K562 treated with DMSO at 1 percent for 12 hours (cell line): ENCODE results near the gene OOEP. TPM values are rescaled to one million over a fixed set of nuclear protein-coding genes. Genes with fewer than 3 reads are reported as not detected.

Source experiments
- total RNA-seq: library from RNA; unstranded; fragments of 300-600 nt; gene quantifications from 2 replicates; pipeline ENCODE4 v1.2.3, GENCODE V29; 2022; ENCODE audit not compliant: insufficient read depth

Gene OOEP
- total RNA-seq: not detected in 2 replicates

DNA sequence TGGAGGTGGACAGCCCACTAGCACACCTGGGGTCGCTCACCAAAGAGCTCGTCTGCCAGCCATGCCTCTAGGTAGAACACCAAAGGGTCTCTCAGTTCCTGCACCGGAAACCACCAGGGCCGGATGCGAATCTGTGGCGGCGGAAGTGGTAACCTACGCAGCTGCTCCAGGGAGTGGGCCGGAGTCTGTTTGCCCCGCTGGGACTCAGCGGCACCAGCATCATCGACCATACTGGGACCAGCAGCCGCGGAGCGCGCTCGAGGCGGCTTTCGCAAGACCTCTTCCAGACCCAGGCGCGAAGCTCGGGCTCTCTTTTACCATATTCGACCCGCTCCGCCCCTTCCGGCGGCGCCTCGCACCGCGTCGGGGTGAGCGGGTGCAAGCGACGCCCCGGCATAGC lies at the start of gene OOEP:
OOEP (minus strand) TSS at position 335 of the 400 bp plus-strand sequence; CDS start at position 230, 105 bp downstream.

GRCh38 chr6:73394577-73395354 lies 25.1 kb upstream of the OOEP start, which contains the start of gene DDX43:
Gene DDX43 (plus strand): TSS chr6:73394828. CDS start chr6:73394906, 78 bp downstream.

GRCh38 chr6:73362358-73362757 lies 7.3 kb downstream of the OOEP start, which contains the start of gene KHDC3L:
Gene KHDC3L (plus strand): TSS chr6:73362658. CDS start chr6:73362730, 72 bp downstream.

DNA sequence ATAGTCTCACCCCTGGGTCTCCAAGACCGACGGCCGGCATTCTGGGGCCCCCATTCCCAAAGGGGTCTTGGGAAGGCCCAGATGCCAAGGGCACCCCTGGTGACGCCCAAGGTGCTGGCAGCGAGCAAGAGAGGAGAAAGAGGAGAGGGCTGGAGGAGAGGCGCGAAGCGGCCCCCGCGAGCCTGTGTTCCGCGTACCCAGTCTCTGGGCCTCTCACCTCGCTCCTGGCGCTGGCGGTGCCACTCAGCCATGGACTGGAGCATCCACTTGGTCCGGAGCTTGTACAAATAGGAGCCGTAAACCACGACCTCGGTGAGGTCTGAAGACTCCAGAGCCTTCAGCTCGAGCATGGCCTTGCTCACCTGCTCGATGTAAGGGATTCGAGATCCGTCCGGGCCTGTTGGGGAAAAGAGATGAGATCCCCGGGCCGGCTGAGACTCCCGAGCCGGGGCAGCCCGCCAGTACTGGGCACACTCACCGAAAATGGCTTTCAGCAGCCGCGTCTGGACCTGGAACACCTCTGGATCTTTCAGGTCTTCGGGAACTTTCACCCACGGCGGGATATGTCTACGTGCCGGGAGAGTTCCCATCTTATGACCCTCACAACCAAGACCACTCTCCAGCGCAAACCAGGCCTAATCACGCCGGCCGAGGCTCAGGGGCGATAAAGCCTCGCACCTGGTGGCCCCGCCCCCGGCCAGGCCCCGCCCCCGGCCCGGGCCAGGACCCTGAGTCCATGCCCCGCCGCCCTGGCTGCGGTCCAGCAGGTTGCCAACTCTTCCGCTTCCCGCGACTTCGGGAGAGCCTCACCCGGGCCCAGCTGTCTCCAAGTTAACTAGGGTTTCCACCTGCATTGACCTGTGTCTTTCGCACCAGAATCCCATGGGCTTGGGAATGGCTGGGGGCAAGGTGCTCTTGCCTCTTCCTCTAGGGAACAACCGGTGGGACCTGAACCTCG lies 15.8 kb downstream of the OOEP start, which contains the start of gene DPPA5:
DPPA5 (minus strand) TSS at position 641 of the 958 bp plus-strand sequence; CDS start at position 590, 51 bp downstream.

Other genes with a start within 250 kb of the OOEP start
- gene KHDC1L, start 144.4 kb downstream of the OOEP start, total RNA-seq: not detected in 2 replicates
- gene KHDC1, start 106.7 kb downstream of the OOEP start, total RNA-seq: 12.0 and 12.3 TPM in 2 replicates
- not detected in 2 replicates for gene DPPA5, start 15.6 kb downstream of the OOEP start, total RNA-seq
- not detected in 2 replicates for gene KHDC3L, start 7.2 kb downstream of the OOEP start, total RNA-seq
- 1.4 TPM in 1 of 2 replicates, not detected in the other for gene DDX43, start 24.9 kb upstream of the OOEP start, total RNA-seq
- gene CGAS, start 82.4 kb upstream of the OOEP start, total RNA-seq: 0.33 TPM in 1 of 2 replicates, not detected in the other
- gene MTO1, start 91.8 kb upstream of the OOEP start, total RNA-seq: 14.3 and 37.6 TPM in 2 replicates
- gene EEF1A1, start 151.1 kb upstream of the OOEP start, total RNA-seq: 18,341 and 19,044 TPM in 2 replicates